Limb (tissue), 2 donors: ENCODE measurements around the gene SLC2A6.

ENCODE experiments used
- DNase-seq, 2 donors: peaks; one replicate each; pipeline ENCODE4 v3.0.0-alpha.2; 2016; ENCODE audit errors: extremely low spot score in 2 of 2

Gene SLC2A6

GRCh38 chr9:133443248-133443647, 35.7 kb downstream of the SLC2A6 start:
- no peak for DNase-seq

- no peak for DNase-seq
These were observed 37.3 kb downstream of the SLC2A6 start for GRCh38 chr9:133441571-133441970.

GRCh38 chr9:133440874-133441273, 38.0 kb downstream of the SLC2A6 start:
- no peak for DNase-seq

GRCh38 chr9:133439337-133439736, 39.6 kb downstream of the SLC2A6 start:
- DNase-seq = no peak

GRCh38 chr9:133437753-133438531, 41.0 kb downstream of the SLC2A6 start:
- DNase-seq = no peak

GRCh38 chr9:133436681-133437080, 42.2 kb downstream of the SLC2A6 start:
- DNase-seq = no peak

- no peak for DNase-seq
These were observed 45.5 kb downstream of the SLC2A6 start for GRCh38 chr9:133433351-133433843.

- no peak for DNase-seq
These were observed 48.7 kb downstream of the SLC2A6 start for GRCh38 chr9:133430244-133430643.

- DNase-seq = peak in 1 of 2 donors; percentile 65
These were observed 49.2 kb downstream of the SLC2A6 start for GRCh38 chr9:133429641-133430161.

- DNase-seq = no peak
These were observed 49.7 kb downstream of the SLC2A6 start for GRCh38 chr9:133429214-133429613.

- peak; percentile 17 to 58 for DNase-seq
These were observed 50.2 kb downstream of the SLC2A6 start for GRCh38 chr9:133428617-133429101.

- no peak for DNase-seq
These were observed 51.1 kb downstream of the SLC2A6 start for GRCh38 chr9:133427658-133428348.

GRCh38 chr9:133426011-133426410, 52.9 kb downstream of the SLC2A6 start:
- DNase-seq = no peak

GRCh38 chr9:133425049-133425632, 53.8 kb downstream of the SLC2A6 start:
- DNase-seq = no peak

- no peak for DNase-seq
These were observed 54.7 kb downstream of the SLC2A6 start for GRCh38 chr9:133424187-133424586.

- DNase-seq = no peak
These were observed 55.7 kb downstream of the SLC2A6 start for GRCh38 chr9:133423216-133423615.

GRCh38 chr9:133421615-133422542, 57.0 kb downstream of the SLC2A6 start, which contains the start of gene ADAMTS13:
Gene ADAMTS13 (plus strand): TSS chr9:133422367. CDS start chr9:133422444, 77 bp downstream.
- no peak for DNase-seq
